GM12878 (cell line): ENCODE results near the gene STEAP1.
"Not testable (repeated sequence)": the region's sequence is repeated elsewhere in the genome, so short reads cannot be mapped to it uniquely, and the experiment has no call there.

Experiments
- ATF7 ChIP-seq: fragments of 450-650 bp; IDR thresholded peaks from 2 replicates; pipeline ENCODE4 v1.6.1; 2016; ENCODE audit warnings: low read depth, mild to moderate bottlenecking
- HDAC6 ChIP-seq: fragments of 200-600 bp; sonication (generic); IDR thresholded peaks from one replicate; pipeline ENCODE4 v1.8.0; 2017; ENCODE audit warnings: antibody characterized with exemption; ENCODE audit not compliant: unreplicated experiment
- JUND ChIP-seq: IDR thresholded peaks from 2 replicates; pipeline ENCODE4 v1.6.1; 2012; ENCODE audit warnings: low read depth, mild to moderate bottlenecking, low read length, improper control_type of control experiment, moderate library complexity
- SREBF1 ChIP-seq: IDR thresholded peaks from 2 replicates; pipeline ENCODE4 v1.6.1; 2012; ENCODE audit warnings: mild to moderate bottlenecking, low read length
- TCF7 ChIP-seq: IDR thresholded peaks from 2 replicates; pipeline ENCODE4 v1.6.1; 2014; ENCODE audit warnings: antibody characterized with exemption, borderline replicate concordance

GRCh38 chr7:90147079-90147960, 6.9 kb upstream of the STEAP1 start:
- TF ChIP-seq JUND, TCF7, ATF7, SREBF1, HDAC6: not testable (repeated sequence)
